ENCODE measurements around the gene HCFC1. TPM values are rescaled to one million over a fixed set of nuclear protein-coding genes. Genes with fewer than 3 reads are reported as not detected.
A peak's percentile ranks its signal among the peaks of the same experiment; 100 is the strongest.
"Not testable (repeated sequence)": the region's sequence is repeated elsewhere in the genome, so short reads cannot be mapped to it uniquely, and the experiment has no call there.

HCFC1 gene
- total RNA-seq, 1 experiment from 2014 or later = 16.1 TPM

- in situ Hi-C loops (cut with HindIII; ENCODE audit: low sequenced_read_pairs) = no loop called here
- DNase-seq (ENCODE audit: low spot score) = no peak
These were observed 38.9 kb upstream of the HCFC1 start for GRCh38 chrX:154010330-154011087.

DNA sequence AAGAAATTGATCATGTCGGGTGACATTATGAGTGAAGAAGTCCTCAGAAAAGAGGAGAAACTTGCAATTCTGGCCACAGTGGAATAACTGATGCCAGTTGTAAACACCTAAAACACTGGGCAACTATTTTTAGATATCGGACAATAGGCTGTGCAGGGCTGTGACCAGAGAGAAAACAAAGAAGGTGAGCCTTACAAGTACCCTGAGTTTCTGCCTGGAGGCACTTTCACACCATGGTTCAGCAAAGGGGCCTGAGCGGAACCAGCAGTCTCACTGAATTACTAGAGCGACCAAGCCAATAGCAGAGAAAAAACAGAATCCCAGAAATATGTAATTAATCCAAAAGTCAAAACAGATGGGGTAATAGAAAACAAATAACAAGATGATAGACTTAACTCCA lies 36.9 kb upstream of the HCFC1 start:
- no peak for DNase-seq (ENCODE audit: low spot score)
- in situ Hi-C loops (cut with HindIII; ENCODE audit: low sequenced_read_pairs) = no loop called here

- DNase-seq (ENCODE audit: low spot score) = no peak
- in situ Hi-C loops (cut with HindIII; ENCODE audit: low sequenced_read_pairs) = no loop called here
These were observed 35.3 kb upstream of the HCFC1 start for GRCh38 chrX:154006947-154007346.

- in situ Hi-C loops (cut with HindIII; ENCODE audit: low sequenced_read_pairs) = no loop called here
- no peak for DNase-seq (ENCODE audit: low spot score)
These were observed 32.7 kb upstream of the HCFC1 start for GRCh38 chrX:154004315-154004714.

DNA sequence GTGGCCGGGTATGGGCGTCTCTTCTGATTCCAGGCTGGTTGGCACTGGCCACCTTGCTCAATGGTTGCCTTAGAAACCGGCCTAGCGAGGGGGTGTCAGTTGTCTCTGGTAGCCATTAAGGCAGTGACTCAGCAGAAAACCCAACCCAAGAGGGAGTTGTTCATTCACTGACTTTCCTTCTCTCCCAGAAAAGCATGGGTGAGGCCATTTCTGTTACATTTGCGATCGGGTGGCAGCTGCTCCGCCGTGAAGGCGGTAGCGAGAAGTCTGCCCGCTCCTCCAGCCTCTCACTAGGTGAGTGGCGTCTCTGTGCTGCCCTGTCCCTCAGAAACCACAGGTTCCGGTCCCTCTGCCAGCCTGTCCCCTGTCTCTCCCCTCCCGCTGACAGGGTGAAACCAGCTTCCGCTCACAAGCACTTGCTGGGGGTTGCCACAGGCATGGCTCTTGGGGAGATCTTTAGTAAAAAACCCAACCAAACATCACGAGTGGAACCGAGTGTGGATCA lies 30.6 kb upstream of the HCFC1 start:
- in situ Hi-C loops (cut with HindIII; ENCODE audit: low sequenced_read_pairs) = no loop called here
- DNase-seq (ENCODE audit: low spot score) = no peak

GRCh38 chrX:154000051-154000450 lies 28.4 kb upstream of the HCFC1 start:
- in situ Hi-C loops (cut with HindIII; ENCODE audit: low sequenced_read_pairs) = no loop called here
- DNase-seq (ENCODE audit: low spot score) = no peak

DNA sequence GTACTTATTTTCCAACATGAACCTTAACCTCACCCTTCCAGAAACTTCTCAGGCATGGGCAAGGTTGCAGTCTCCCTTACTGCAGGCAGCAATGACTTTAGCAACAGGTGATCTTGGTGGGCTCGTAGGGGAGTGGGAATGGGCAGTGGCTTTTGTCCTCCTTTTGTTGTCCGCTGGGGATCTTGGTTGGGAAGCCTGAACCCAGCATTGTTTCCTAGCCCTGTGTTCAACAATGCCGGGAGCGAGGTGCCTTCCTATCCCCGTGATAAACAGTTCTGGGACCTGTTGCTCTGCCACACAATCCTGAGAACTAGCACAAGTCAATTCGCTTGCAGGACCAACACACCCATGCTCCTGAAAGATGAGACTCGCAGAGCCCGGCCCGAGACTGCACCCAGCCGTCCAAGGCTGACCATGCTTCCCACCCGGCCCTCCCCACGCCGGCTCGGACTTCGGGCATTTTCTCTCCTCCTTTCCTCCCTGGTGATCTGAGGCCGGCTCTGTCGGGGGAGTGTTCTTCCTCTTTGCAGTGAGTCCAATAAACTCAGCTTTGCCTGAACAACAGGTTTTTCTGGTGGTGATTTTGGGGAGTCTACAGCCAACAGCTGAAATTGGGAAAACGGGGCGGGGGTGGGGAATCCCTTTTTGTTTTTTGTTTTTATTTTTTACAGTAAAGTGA lies 27.9 kb upstream of the HCFC1 start:
- no peak for DNase-seq (ENCODE audit: low spot score)
- in situ Hi-C loops (cut with HindIII; ENCODE audit: low sequenced_read_pairs) = no loop called here

GRCh38 chrX:153995504-153995903 lies 23.9 kb upstream of the HCFC1 start:
- in situ Hi-C loops (cut with HindIII; ENCODE audit: low sequenced_read_pairs) = no loop called here
- no peak for DNase-seq (ENCODE audit: low spot score)

- in situ Hi-C loops (cut with HindIII; ENCODE audit: low sequenced_read_pairs); DNase-seq (ENCODE audit: low spot score): not testable (repeated sequence)
These were observed 22.8 kb upstream of the HCFC1 start for GRCh38 chrX:153994398-153994797.

- no peak for DNase-seq (ENCODE audit: low spot score)
- in situ Hi-C loops (cut with HindIII; ENCODE audit: low sequenced_read_pairs) = no loop called here
These were observed 22.4 kb upstream of the HCFC1 start for GRCh38 chrX:153993978-153994377.

GRCh38 chrX:153993079-153993478 lies 21.5 kb upstream of the HCFC1 start:
- in situ Hi-C loops (cut with HindIII; ENCODE audit: low sequenced_read_pairs) = no loop called here

DNA sequence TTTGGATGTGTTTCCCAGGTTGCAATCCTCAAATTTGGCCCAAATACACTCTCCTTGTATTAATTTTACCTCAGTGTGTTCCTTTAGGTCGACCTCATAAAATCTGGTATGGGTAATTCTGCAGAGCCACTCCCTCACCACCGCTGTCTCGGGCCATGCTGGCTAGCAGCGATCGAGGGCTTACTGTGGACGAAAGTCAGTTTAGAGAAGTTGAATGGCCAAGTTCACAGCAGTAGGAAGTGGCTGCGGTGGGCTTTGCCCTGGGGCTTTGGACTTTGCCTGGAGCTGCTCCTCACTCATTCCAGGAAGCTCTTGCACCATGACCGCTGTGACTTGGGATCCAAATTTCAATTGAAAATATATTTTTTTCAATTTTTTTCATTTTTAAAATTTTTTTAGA lies 20.6 kb upstream of the HCFC1 start:
- no peak for DNase-seq (ENCODE audit: low spot score)
- in situ Hi-C loops (cut with HindIII; ENCODE audit: low sequenced_read_pairs) = no loop called here

More at GRCh38 chrX:153993079-153993478, 21.5 kb upstream of the HCFC1 start:
- peak; percentile 39 for DNase-seq (ENCODE audit: low spot score)

- DNase-seq (ENCODE audit: low spot score) = no peak
- in situ Hi-C loops (cut with HindIII; ENCODE audit: low sequenced_read_pairs) = no loop called here
These were observed 19.5 kb upstream of the HCFC1 start for GRCh38 chrX:153991013-153991580.

- in situ Hi-C loops (cut with HindIII; ENCODE audit: low sequenced_read_pairs) = no loop called here
- no peak for DNase-seq (ENCODE audit: low spot score)
These were observed 18.5 kb upstream of the HCFC1 start for GRCh38 chrX:153989973-153990655.

GRCh38 chrX:153988493-153988892 lies 16.9 kb upstream of the HCFC1 start:
- DNase-seq (ENCODE audit: low spot score) = no peak
- in situ Hi-C loops (cut with HindIII; ENCODE audit: low sequenced_read_pairs) = no loop called here

DNA sequence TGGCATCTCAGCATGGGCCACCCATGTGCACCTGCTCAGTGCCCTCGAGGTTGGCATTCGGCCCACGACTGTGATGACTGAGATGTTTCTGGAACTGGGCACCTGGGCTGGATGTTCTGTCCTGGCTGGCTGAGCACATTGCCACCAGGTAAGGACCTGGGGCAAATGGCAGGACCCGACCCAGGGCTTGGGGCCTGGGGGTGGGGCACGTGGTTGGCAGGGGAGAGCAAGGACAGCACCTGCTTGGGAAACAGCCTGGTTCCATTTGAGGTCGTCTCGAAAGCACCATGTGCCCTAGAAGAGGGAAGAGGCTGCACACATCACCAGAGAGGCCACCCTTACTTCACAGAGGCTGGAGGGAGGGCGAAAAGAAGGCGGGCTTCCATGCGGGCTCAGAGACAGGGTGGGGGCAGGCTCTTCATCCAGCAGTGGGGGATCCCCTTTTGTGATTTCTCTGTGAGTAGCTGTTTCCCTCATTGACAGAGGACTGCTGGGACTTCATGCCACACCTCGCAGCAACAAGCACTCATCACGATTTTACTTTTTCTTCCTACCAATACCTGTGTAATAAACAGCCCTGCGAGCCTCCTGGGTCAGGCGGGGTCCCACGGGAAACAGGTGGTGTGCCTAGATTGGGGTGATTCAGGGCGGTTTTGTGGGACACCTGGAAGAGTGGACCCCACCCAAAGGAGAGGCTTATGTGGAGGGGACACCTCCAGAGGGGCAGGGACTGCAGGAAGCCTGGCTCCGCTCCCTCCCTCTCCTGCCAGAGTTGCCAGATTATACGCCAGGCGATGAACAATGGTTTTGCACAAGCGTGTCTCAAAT lies 12.9 kb upstream of the HCFC1 start:
- peak; percentile 76 for DNase-seq (ENCODE audit: low spot score)
- in situ Hi-C loops (cut with HindIII; ENCODE audit: low sequenced_read_pairs) = no loop called here

- in situ Hi-C loops (cut with HindIII; ENCODE audit: low sequenced_read_pairs) = no loop called here
- no peak for DNase-seq (ENCODE audit: low spot score)
These were observed 11.7 kb upstream of the HCFC1 start for GRCh38 chrX:153983321-153983801.

- no peak for DNase-seq (ENCODE audit: low spot score)
- in situ Hi-C loops (cut with HindIII; ENCODE audit: low sequenced_read_pairs) = no loop called here
These were observed 10.3 kb upstream of the HCFC1 start for GRCh38 chrX:153981771-153982533.
